ENCODE measurements around the gene DNAI2.

GRCh38 chr17:74305865-74306654 is 32.0 kb downstream of the DNAI2 start:
- no peak for TF ChIP-seq POLR2AphosphoS5 (IDR thresholded peaks at IDR 0.05)
- no peak for TF ChIP-seq EP300 (IDR thresholded peaks at IDR 0.05)
- TF ChIP-seq CTCF (IDR thresholded peaks at IDR 0.05), result no peak
- TF ChIP-seq POLR2A (IDR thresholded peaks at IDR 0.05), result no peak

All from stomach (tissue), 4 donors.